WI38 (cell line): ENCODE measurements around the gene DICER1.

Source experiments
- H3K4me3 ChIP-seq: 2 replicates; pipeline ENCODE4 v1.5.1; 2011; ENCODE audit warnings: low read depth, mild to moderate bottlenecking, control low read depth, low read length
- TF ChIP-seq, protein P1 (sequence below): IDR thresholded peaks from 2 replicates; pipeline ENCODE4 v1.5.1; 2012; ENCODE audit warnings: low read depth, mild to moderate bottlenecking, control low read depth, low read length

The DICER1 gene

GRCh38 chr14:95111507-95112164 is 45.7 kb downstream of the DICER1 start:
- no peak overlapping the region for H3K4me3 ChIP-seq
- TF ChIP-seq, protein P1, sequence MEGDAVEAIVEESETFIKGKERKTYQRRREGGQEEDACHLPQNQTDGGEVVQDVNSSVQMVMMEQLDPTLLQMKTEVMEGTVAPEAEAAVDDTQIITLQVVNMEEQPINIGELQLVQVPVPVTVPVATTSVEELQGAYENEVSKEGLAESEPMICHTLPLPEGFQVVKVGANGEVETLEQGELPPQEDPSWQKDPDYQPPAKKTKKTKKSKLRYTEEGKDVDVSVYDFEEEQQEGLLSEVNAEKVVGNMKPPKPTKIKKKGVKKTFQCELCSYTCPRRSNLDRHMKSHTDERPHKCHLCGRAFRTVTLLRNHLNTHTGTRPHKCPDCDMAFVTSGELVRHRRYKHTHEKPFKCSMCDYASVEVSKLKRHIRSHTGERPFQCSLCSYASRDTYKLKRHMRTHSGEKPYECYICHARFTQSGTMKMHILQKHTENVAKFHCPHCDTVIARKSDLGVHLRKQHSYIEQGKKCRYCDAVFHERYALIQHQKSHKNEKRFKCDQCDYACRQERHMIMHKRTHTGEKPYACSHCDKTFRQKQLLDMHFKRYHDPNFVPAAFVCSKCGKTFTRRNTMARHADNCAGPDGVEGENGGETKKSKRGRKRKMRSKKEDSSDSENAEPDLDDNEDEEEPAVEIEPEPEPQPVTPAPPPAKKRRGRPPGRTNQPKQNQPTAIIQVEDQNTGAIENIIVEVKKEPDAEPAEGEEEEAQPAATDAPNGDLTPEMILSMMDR: no peak

DNA sequence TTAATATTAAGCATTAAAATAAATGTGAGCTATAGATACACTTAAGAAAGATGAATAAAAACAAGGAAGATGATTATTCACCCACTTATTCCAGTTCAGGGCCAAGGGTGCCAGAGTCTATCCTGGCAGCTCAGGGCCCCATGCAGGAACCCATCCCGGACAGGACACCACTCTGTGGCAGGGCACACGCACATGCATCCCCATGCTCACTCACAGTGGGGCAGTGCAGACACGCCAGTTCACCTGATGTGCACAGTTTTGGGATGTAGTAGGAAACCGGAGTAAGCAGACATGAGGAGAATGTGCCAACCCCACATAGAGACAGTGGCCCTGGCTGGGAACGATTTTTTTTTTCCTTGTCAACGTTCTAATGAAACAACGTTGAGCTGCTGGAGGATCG is 47.2 kb downstream of the DICER1 start:
- TF ChIP-seq, protein P1: no peak

DNA sequence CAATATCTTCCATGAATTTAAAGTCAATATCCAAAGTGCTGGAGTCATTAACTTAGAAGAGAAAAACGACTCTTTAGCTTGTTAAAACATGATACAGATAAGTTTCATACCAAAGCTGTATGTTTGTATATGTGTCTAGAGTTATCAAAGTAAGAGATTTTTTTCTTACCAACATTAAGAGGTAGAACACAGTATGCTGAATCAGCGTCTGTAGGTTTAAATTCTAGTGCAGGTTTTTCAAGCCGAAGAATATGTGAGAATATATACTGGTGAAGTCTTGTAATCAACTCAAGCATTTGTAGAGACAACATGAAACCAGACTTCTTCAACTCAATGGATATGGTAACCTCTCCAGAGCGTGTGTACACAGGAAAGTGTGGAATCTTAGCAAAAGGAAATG is 49.6 kb downstream of the DICER1 start:
- TF ChIP-seq, protein P1: no peak
- no peak overlapping the region for H3K4me3 ChIP-seq

More for the DNA sequence above, 47.2 kb downstream of the DICER1 start:
- H3K4me3 ChIP-seq: no peak overlapping the region

GRCh38 chr14:95106971-95107370 is 50.4 kb downstream of the DICER1 start:
- H3K4me3 ChIP-seq: no peak overlapping the region
- TF ChIP-seq, protein P1: no peak

- H3K4me3 ChIP-seq: no peak overlapping the region
- TF ChIP-seq, protein P1: no peak
Measured at GRCh38 chr14:95104911-95105310, 52.4 kb downstream of the DICER1 start.

DNA sequence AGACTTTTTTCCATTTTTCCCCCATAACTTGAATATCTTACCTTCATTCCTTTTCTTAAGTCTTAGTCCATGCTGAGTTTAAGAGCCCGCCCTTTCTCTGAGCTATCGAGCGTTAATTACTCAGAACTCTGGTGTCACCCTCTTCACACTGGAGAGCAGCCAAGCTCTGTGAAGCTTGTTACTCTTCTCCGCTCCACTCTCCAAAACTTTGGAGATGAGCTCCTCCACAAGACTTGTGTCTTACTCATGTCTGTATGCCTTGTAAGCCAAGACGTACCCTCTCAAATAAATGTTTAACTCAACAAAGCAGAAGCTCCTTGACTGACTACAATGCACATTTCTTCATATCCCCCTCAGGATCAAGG is 54.7 kb downstream of the DICER1 start:
- TF ChIP-seq, protein P1: no peak
- no peak overlapping the region for H3K4me3 ChIP-seq

GRCh38 chr14:95101736-95102679 is 55.3 kb downstream of the DICER1 start:
- H3K4me3 ChIP-seq: no peak overlapping the region
- TF ChIP-seq, protein P1: no peak
